ENCODE measurements around the gene NF2. TPM values are rescaled to one million over a fixed set of nuclear protein-coding genes. Genes with fewer than 3 reads are reported as not detected.

NF2 gene
- total RNA-seq, 2 experiments from 2014 or later = 41.3 to 43.4 TPM

DNA sequence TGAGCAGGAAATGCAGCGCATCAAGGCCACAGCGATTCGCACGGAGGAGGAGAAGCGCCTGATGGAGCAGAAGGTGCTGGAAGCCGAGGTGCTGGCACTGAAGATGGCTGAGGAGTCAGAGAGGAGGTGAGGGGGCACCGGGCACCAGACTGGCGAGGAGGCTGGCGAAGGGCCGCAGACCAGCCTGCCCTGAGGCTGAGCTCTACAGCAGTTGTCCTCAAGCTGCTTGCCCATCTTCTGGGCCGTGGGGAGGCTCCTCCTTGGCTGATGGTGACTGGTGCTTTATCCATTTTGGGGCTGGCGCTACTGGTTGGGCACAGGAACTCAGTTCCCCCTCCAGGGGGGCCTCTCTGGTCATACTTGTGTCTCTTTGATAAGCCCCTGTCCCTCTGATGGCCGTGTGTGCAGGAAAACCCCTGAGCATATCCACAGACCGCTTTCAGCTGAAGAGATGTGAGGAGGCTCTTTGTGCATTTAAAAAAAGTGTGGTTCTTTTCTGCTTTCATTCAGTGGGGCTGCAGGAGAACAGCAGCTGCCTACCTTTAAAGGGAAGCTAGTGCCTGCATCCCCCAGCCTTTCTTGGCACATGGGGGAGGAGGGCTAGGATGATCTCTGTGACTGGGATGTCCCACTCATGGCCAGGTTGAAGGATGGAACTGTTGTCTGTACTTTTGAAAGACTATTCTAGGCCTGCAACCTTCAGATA lies 70.1 kb downstream of the NF2 start:
- H3K4me1 Mint-ChIP-seq = no peaks in the 10 kb centered on the region
- POLR2A ChIA-PET = interaction anchor here (0.6 kb wide), 1 partner anchor 211 kb away, joined by 6 read pairs; no protein-coding TSS in a partner anchor
- no peak overlapping the region for H3K4me3 Mint-ChIP-seq
- ATAC-seq (ENCODE audit: low read depth) (no peak), DNase-seq (no peak)
- no peaks in the 10 kb centered on the region for H3K27me3 Mint-ChIP-seq
- peaks cover 9% of the 10 kb centered on the region for H3K36me3 Mint-ChIP-seq
- no peaks in the 10 kb centered on the region for H3K9me3 Mint-ChIP-seq
- H3K27ac Mint-ChIP-seq = no peak overlapping the region

DNA sequence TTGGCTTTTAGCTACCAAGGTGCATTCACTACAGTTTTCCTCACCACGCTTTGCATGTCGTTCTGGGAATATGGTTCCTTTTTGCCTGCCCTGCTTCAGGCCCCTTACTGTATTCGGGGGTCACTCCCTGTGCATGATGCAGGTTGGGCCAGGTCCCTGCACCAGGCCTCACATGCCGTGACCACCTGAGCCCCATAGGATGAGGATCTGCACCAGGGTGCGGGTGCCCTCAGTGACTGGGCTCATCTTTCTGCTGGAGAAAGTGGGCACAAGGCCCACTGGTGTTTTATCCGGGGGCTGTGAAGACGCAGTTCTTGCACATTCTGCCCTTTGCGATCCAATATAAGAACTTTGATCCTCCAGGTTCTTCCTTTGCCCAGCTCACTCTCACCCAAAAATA lies 70.7 kb downstream of the NF2 start:
- ATAC-seq (ENCODE audit: low read depth) = no peak

DNA sequence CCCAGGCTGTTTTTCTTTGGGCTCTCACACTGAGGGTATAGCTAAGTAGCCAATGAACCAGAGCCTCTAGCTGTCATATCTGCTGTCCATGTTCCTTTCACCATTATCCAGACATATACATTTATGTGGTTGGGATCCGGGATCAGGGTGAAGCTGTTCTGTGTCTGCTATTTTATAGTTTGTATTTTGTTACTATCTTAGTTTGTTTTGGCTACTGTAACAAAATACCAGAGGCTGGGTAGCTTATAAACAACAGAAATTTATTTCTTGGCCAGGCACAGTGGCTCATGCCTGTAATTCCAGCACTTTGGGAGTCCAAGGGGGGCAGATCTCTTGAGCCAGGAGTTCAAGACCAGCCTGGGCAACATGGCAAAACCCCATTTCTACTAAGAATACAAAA lies 75.9 kb downstream of the NF2 start:
- H3K36me3 Mint-ChIP-seq = peaks cover 15% of the 10 kb centered on the region

More for the DNA sequence above, 70.7 kb downstream of the NF2 start:
- H3K4me3 Mint-ChIP-seq = no peak overlapping the region
- no peaks in the 10 kb centered on the region for H3K27me3 Mint-ChIP-seq
- peaks cover 6% of the 10 kb centered on the region for H3K36me3 Mint-ChIP-seq
- POLR2A ChIA-PET = no interaction called here
- H3K4me1 Mint-ChIP-seq = no peaks in the 10 kb centered on the region
- no peaks in the 10 kb centered on the region for H3K9me3 Mint-ChIP-seq
- no peak overlapping the region for H3K27ac Mint-ChIP-seq
- no peak for DNase-seq

DNA sequence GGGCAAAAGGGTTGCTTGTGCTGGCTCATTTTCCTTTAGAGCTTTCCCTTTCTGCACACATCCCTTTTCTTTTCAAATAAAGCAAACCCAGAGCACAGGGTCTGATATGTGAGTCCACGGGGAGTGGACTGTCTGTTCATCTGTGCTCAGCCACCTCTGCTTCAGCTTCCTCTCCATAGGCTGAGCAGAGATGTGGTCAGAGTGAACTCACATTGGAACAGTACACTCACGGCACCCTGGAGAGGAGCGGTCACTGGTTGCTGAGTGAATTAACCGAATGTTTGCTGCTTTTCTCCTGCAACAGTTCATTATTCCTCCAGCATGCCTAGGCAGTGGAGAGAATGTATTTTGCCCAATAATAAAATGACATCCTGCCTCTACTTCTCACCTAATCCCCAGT lies 80.1 kb downstream of the NF2 start:
- H3K4me3 Mint-ChIP-seq = no peak overlapping the region
- no peak for DNase-seq
- H3K9me3 Mint-ChIP-seq = no peaks in the 10 kb centered on the region
- peaks cover 10% of the 10 kb centered on the region for H3K36me3 Mint-ChIP-seq
- POLR2A ChIA-PET = interaction anchor here (0.6 kb wide), 1 partner anchor 340 kb away, joined by 3 read pairs; no protein-coding TSS in a partner anchor
- no peak overlapping the region for H3K27ac Mint-ChIP-seq
- no peaks in the 10 kb centered on the region for H3K27me3 Mint-ChIP-seq
- ATAC-seq (ENCODE audit: low read depth) = no peak
- no peaks in the 10 kb centered on the region for H3K4me1 Mint-ChIP-seq

More for the DNA sequence above, 75.9 kb downstream of the NF2 start:
- H3K27ac Mint-ChIP-seq = no peak overlapping the region
- no peaks in the 10 kb centered on the region for H3K9me3 Mint-ChIP-seq
- POLR2A ChIA-PET = no interaction called here
- H3K27me3 Mint-ChIP-seq = no peaks in the 10 kb centered on the region
- DNase-seq (no peak), ATAC-seq (ENCODE audit: low read depth) (no peak)
- no peaks in the 10 kb centered on the region for H3K4me1 Mint-ChIP-seq
- no peak overlapping the region for H3K4me3 Mint-ChIP-seq

DNA sequence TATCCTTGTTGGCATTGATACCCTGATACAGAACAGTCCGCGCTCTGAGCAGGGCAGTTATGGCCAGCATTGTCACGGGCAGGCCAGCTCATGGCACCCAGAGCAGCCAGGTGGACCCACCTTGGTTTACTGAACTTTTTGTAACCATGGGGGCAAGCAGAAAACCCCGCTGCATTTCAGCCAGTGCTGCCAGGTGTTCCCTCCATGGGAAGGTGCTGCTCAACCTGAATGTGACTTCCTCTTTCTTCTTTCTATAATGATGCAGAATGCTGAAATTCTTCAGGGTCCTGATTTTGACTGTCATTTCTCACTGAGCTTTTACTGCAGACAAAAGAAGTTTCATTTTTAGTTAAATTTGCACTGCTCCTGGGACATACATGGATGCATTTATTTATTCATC lies 80.8 kb downstream of the NF2 start:
- peaks cover 10% of the 10 kb centered on the region for H3K36me3 Mint-ChIP-seq

DNA sequence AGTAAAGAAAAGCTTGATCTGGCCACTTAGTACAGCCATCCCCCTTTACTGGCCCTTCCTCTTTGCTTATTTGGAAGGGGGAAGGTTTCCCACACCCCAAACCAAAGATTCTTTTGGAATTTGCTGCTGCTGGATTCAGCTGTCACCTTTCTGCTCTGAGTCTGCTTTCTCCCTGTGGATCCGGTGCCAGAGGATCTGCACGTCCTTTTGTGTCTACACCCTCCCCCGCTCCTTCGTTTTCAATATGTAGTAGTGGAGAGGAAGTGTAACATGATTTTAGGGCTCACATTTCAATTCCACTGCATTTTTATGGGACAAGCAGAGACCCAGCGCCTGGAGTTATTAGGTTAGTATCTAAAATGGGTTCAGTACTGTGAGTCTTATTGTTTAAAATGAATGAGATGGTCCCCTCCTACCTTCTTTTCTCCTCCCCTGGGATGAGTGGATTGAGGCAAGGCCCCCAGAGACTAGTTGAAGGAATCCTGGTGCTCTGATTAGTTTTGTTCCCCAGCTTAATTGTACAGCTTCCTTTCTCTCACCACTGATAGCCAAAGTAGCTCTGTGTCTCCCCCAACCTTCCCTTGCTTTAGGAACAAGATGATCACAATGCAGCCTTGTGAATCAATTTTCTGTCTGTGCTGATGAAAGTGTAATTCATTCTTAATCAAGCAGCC lies 85.9 kb downstream of the NF2 start:
- Mint-ChIP-seq H3K9me3 (no peaks in the 10 kb centered on the region), H3K27ac (no peak overlapping the region), H3K4me3 (no peak overlapping the region), H3K36me3 (no peaks in the 10 kb centered on the region), H3K4me1 (no peaks in the 10 kb centered on the region), H3K27me3 (no peaks in the 10 kb centered on the region)
- POLR2A ChIA-PET = interaction anchor here (0.6 to 0.7 kb wide), 3 partner anchors 574 to 747 kb away, joined by 3 to 5 read pairs (median 4); no protein-coding TSS in a partner anchor
- DNase-seq (no peak), ATAC-seq (ENCODE audit: low read depth) (no peak)

More for the DNA sequence above, 80.8 kb downstream of the NF2 start:
- H3K4me1 Mint-ChIP-seq = no peaks in the 10 kb centered on the region
- H3K27me3 Mint-ChIP-seq = no peaks in the 10 kb centered on the region
- POLR2A ChIA-PET = no interaction called here
- H3K27ac Mint-ChIP-seq = no peak overlapping the region
- DNase-seq = no peak
- ATAC-seq (ENCODE audit: low read depth) = no peak
- H3K9me3 Mint-ChIP-seq = no peaks in the 10 kb centered on the region
- H3K4me3 Mint-ChIP-seq = no peak overlapping the region

DNA sequence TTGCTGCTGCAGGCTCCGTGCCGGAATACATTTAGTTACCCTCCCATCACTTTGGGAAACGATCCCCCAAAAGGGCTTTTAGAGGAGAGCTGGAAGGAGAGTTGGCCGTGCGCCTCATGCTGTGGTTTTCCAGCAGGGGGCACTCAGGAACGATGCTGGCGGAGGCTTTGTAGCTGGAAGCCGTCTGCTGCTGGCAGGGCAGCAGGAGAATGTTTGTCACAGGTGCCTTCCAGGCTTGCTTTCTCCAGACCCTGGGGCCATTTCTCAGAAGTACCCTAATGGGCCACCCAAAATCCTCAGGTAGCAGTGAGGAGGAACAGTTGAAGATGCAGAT lies 86.4 kb downstream of the NF2 start:
- no peak overlapping the region for H3K4me3 Mint-ChIP-seq
- POLR2A ChIA-PET = no interaction called here
- H3K27me3 Mint-ChIP-seq = no peaks in the 10 kb centered on the region
- DNase-seq = no peak
- no peak overlapping the region for H3K27ac Mint-ChIP-seq
- no peaks in the 10 kb centered on the region for H3K4me1 Mint-ChIP-seq
- peaks cover under 1% of the 10 kb centered on the region for H3K36me3 Mint-ChIP-seq
- no peak for ATAC-seq (ENCODE audit: low read depth)
- H3K9me3 Mint-ChIP-seq = no peaks in the 10 kb centered on the region

DNA sequence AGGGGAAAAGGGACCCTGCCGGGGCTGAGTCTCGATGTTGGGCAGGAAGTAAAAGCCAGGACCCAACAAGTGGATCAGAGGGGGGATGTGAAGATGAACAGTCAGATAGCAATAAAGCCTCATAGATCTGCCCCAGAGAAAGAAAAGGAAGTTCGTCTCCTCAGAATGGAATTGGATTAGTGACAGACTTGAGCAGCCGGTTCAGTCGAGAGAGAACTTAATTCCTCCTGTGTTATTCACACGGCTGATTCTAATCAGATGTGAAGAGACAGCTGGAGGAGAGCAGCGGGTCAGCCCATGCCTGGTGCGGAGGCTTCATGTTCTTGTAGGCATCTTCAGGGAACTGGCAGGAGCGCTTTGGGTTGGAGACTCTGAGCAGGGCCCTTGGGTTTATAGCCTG lies 87.0 kb downstream of the NF2 start:
- POLR2A ChIA-PET = no interaction called here
- H3K4me3 Mint-ChIP-seq = no peak overlapping the region

DNA sequence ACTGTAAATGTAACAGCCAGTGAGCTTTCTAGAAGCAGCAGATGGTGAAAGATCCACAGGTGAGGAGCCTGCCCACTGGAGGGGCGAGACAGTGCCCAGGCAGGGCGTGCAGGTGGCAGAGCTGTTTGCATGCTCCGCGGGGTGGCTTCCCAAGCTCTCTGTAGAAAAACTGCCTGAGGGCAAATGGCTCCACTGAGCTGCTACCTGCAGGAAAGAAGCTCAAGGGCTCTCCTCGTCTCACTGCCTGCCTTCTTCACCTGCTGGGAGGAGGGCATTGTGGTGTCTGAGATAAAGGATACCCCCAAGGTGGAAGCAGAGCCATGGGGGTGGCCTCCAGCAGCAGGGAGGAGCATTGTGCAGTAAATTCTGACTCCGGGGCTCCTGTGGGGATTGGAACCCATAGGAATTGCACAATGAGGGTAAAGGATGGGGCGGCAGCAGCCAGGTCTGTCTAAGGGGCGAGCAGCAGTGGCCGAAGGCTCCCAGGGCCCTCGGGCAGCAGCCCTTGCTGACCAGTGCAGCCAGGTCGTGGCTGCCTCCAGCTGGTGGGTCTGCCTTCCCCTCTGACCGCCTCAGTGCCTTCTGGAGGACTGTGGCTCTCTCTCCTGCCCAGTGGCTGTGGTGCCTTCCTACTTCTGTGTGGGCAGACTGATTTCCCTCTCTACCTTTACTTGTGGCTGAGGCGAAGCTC lies 88.3 kb downstream of the NF2 start:
- Mint-ChIP-seq H3K27ac (no peak overlapping the region), H3K4me3 (no peak overlapping the region), H3K36me3 (peaks cover 2% of the 10 kb centered on the region), H3K27me3 (no peaks in the 10 kb centered on the region), H3K4me1 (no peaks in the 10 kb centered on the region), H3K9me3 (no peaks in the 10 kb centered on the region)
- POLR2A ChIA-PET = interaction anchor here (0.6 kb wide), 1 partner anchor 110 kb away, joined by 4 read pairs; no protein-coding TSS in a partner anchor
- ATAC-seq (ENCODE audit: low read depth) (no peak), DNase-seq (no peak)

More for the DNA sequence above, 87.0 kb downstream of the NF2 start:
- H3K36me3 Mint-ChIP-seq = peaks cover 2% of the 10 kb centered on the region
- no peaks in the 10 kb centered on the region for H3K4me1 Mint-ChIP-seq
- no peaks in the 10 kb centered on the region for H3K9me3 Mint-ChIP-seq
- H3K27me3 Mint-ChIP-seq = no peaks in the 10 kb centered on the region
- no peak overlapping the region for H3K27ac Mint-ChIP-seq
- DNase-seq (no peak), ATAC-seq (ENCODE audit: low read depth) (no peak)

DNA sequence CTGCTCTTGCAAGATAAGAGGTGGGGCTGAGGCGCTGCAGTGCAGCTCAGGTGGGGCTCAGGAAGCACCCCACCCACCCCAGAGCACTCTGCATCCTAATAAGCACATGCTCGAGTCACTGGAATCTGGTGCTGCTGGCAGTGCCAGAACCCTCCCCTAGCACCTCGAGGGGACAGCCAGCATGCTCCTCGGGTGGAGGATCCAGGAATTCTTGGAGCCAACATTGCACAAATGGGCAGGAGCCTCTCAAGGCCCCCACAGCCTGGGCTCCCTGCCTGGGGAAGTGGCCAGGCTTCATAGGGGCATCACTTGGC lies 88.9 kb downstream of the NF2 start:
- no peak overlapping the region for H3K27ac Mint-ChIP-seq
- peaks cover 2% of the 10 kb centered on the region for H3K36me3 Mint-ChIP-seq
- ATAC-seq (ENCODE audit: low read depth) (no peak), DNase-seq (no peak)
- no peak overlapping the region for H3K4me3 Mint-ChIP-seq
- H3K27me3 Mint-ChIP-seq = no peaks in the 10 kb centered on the region
- no peaks in the 10 kb centered on the region for H3K9me3 Mint-ChIP-seq
- no peaks in the 10 kb centered on the region for H3K4me1 Mint-ChIP-seq
- POLR2A ChIA-PET = no interaction called here

DNA sequence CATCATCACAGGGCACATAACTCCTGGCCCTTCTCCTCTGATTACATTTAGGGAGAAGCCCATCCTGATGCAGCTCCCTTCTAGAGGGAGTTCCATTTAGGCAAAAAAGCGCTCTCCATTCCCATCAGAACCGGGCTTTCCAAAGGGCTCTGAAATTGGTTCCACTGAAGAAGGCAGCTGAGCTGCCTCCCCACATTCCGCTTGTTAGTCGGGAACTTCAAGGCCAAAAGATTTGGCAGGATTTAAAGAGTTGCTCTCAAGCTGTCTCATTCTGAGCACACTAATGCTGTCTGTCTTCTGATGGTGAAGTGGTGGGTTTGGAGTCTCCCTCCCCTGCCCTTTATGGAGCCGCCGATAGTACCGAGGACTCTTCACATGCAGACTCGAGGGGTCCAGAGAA lies 89.7 kb downstream of the NF2 start:
- DNase-seq = no peak
- POLR2A ChIA-PET = no interaction called here
- Mint-ChIP-seq H3K4me3 (no peak overlapping the region), H3K36me3 (peaks cover 2% of the 10 kb centered on the region), H3K27ac (peak overlapping the region; percentile 60), H3K27me3 (no peaks in the 10 kb centered on the region), H3K4me1 (no peaks in the 10 kb centered on the region), H3K9me3 (no peaks in the 10 kb centered on the region)
- ATAC-seq (ENCODE audit: low read depth) = no peak

DNA sequence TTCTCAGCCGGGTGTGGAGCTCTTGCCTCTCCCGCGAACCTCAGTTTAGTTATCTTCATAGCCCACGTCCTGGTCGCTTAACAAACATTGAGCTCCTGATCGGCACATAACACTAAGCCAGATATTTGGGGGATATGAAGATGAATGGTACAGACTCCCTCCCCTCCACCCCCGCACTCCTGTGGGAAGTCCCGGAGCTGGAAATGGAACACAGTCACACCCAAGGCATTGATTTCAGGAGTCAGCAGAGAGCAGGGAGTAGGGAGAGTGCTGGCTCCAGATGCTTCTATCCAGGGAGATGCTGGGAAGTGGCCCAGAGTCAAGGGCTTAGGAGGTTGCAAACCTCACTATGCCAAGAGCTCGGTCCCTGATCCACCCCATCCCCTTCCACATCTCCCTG lies 90.2 kb downstream of the NF2 start:
- Mint-ChIP-seq H3K36me3 (peaks cover 2% of the 10 kb centered on the region), H3K4me3 (no peak overlapping the region), H3K27me3 (no peaks in the 10 kb centered on the region), H3K4me1 (no peaks in the 10 kb centered on the region), H3K27ac (no peak overlapping the region), H3K9me3 (no peaks in the 10 kb centered on the region)
- DNase-seq = no peak
- POLR2A ChIA-PET = no interaction called here
- no peak for ATAC-seq (ENCODE audit: low read depth)

DNA sequence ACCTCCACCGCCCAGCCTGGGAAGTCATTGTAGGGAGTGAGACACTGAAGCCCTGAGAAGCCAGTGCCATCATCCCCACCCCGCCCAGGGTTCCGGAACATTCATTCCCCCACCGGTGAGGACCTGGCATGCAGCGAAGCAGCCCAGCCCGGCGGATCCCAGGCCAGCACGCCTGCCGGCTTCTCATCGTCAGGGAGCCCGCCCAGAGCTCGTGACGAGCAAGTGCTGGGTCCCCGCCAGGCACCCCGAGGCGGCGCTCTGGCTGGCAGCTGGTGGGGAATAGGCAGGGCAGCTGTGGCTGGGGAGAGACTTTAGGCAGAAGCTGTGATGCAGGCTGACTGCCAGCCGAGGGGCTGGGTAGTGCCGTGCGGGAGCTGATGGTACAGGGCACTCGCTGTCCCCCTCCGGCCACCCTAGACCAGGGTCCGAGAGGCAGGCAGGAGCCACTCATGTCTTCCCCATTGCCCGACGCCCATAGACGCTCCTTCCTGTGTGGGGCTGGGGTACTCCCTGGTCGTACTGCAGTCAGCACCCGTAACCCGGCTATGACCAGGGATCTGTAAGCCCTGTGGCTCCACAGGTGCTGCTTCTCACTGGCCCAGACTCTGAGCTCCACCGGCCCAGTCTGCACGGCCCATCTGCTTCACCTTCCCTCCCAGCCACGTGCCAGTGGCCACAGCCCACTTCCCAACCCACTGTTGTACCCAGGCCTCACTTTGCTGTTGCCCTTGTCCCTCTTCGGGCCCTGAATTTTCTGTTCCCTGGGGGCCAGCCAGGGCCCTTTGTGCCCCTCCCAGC lies 91.9 kb downstream of the NF2 start:
- H3K27me3 Mint-ChIP-seq = no peaks in the 10 kb centered on the region

More for the DNA sequence above, 91.9 kb downstream of the NF2 start:
- H3K9me3 Mint-ChIP-seq = no peaks in the 10 kb centered on the region
- H3K36me3 Mint-ChIP-seq = peaks cover 2% of the 10 kb centered on the region
- no peak overlapping the region for H3K27ac Mint-ChIP-seq
- DNase-seq (no peak), ATAC-seq (ENCODE audit: low read depth) (no peak)
- H3K4me3 Mint-ChIP-seq = no peak overlapping the region
- H3K4me1 Mint-ChIP-seq = no peaks in the 10 kb centered on the region
- POLR2A ChIA-PET = no interaction called here
